HG02588 (cell line): ENCODE results near the gene APOL2.

Experiments
- ATAC-seq: cut with Tn5 transposase; IDR thresholded peaks from one replicate; pipeline ENCODE4 v1.9.1; 2021; ENCODE audit warnings: mild to moderate bottlenecking, moderate library complexity; ENCODE audit not compliant: unreplicated experiment

APOL2 gene

GRCh38 chr22:36180928-36181327 lies 58.4 kb downstream of the APOL2 start:
- no peak for ATAC-seq

GRCh38 chr22:36180038-36180880 lies 59.1 kb downstream of the APOL2 start:
- ATAC-seq: no peak

- no peak for ATAC-seq
Observed at GRCh38 chr22:36177160-36177559, 62.2 kb downstream of the APOL2 start.
